Osteoblast (primary cell): ENCODE results near the gene ZNF287. TPM values are rescaled to one million over a fixed set of nuclear protein-coding genes. Genes with fewer than 3 reads are reported as not detected.

Experiments used
- DNase-seq: peaks from one replicate; pipeline ENCODE4 v3.0.0; 2011; ENCODE audit warnings: low spot score, mixed read lengths; ENCODE audit not compliant: insufficient read length; ENCODE audit errors: missing footprints
- H2AFZ ChIP-seq: 2 replicates; pipeline ENCODE4 v1.6.0; 2011; ENCODE audit warnings: mild to moderate bottlenecking, low read length
- H3K27ac ChIP-seq: 2 replicates; pipeline ENCODE4 v1.5.1; 2011; ENCODE audit warnings: mild to moderate bottlenecking, low read depth, low read length, moderate library complexity
- H3K27me3 ChIP-seq: 2 replicates; pipeline ENCODE4 v1.6.0; 2012; ENCODE audit warnings: mild to moderate bottlenecking, control low read depth, inconsistent platforms, low read length, moderate library complexity; ENCODE audit not compliant: insufficient read depth
- H3K36me3 ChIP-seq: 2 replicates; pipeline ENCODE4 v1.5.1; 2011; ENCODE audit warnings: mild to moderate bottlenecking, low read length, control low read depth, moderate library complexity; ENCODE audit not compliant: insufficient read depth
- H3K4me1 ChIP-seq: 2 replicates; pipeline ENCODE4 v1.5.1; 2011; ENCODE audit warnings: mild to moderate bottlenecking, low read length, control low read depth, moderate library complexity; ENCODE audit not compliant: insufficient read depth
- H3K4me2 ChIP-seq: 2 replicates; pipeline ENCODE4 v1.6.0; 2011; ENCODE audit warnings: mild to moderate bottlenecking, low read length; ENCODE audit not compliant: insufficient read depth
- H3K4me3 ChIP-seq: fragments of 200-600 bp; sonication (generic); 3 replicates; pipeline ENCODE4 v1.5.1; 2012; ENCODE audit warnings: mild to moderate bottlenecking, low read length, inconsistent platforms; ENCODE audit not compliant: insufficient read depth
- H3K79me2 ChIP-seq: 2 replicates; pipeline ENCODE4 v1.6.0; 2012; ENCODE audit warnings: mild to moderate bottlenecking, low read length, control low read depth, inconsistent platforms; ENCODE audit not compliant: insufficient read depth
- H3K9me3 ChIP-seq: 2 replicates; pipeline ENCODE4 v1.5.1; 2011; ENCODE audit warnings: low read depth, low read length, control low read depth
- H4K20me1 ChIP-seq: 2 replicates; pipeline ENCODE4 v1.6.0; 2012; ENCODE audit warnings: mild to moderate bottlenecking, low read length, control low read depth; ENCODE audit not compliant: insufficient read depth
- total RNA-seq: library from RNA; depleted of rRNA; stranded (reverse); fragments of >200 nt; gene quantifications from 2 replicates; pipeline ENCODE4 v1.2.3, GENCODE V29; 2012
- TF ChIP-seq, protein P1 (sequence below): IDR thresholded peaks from 2 replicates; pipeline ENCODE4 v1.5.1; 2011; ENCODE audit warnings: mild to moderate bottlenecking, low read depth, low read length, moderate library complexity; ENCODE audit errors: extremely low read depth

Gene ZNF287
- total RNA-seq, 1 donor: 10.9 TPM

- DNase-seq: no peak
- no peak overlapping the region for H3K4me2 ChIP-seq
- H3K9me3 ChIP-seq: no peaks in the 10 kb centered on the region
- H2AFZ ChIP-seq: no peak overlapping the region
- H3K36me3 ChIP-seq: no peaks in the 10 kb centered on the region
- H3K4me3 ChIP-seq: no peak overlapping the region
- H3K27ac ChIP-seq: no peak overlapping the region
- TF ChIP-seq, protein P1, sequence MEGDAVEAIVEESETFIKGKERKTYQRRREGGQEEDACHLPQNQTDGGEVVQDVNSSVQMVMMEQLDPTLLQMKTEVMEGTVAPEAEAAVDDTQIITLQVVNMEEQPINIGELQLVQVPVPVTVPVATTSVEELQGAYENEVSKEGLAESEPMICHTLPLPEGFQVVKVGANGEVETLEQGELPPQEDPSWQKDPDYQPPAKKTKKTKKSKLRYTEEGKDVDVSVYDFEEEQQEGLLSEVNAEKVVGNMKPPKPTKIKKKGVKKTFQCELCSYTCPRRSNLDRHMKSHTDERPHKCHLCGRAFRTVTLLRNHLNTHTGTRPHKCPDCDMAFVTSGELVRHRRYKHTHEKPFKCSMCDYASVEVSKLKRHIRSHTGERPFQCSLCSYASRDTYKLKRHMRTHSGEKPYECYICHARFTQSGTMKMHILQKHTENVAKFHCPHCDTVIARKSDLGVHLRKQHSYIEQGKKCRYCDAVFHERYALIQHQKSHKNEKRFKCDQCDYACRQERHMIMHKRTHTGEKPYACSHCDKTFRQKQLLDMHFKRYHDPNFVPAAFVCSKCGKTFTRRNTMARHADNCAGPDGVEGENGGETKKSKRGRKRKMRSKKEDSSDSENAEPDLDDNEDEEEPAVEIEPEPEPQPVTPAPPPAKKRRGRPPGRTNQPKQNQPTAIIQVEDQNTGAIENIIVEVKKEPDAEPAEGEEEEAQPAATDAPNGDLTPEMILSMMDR: no peak
- H3K79me2 ChIP-seq: no peaks in the 10 kb centered on the region
- peaks cover 4% of the 10 kb centered on the region for H3K27me3 ChIP-seq
- no peaks in the 10 kb centered on the region for H3K4me1 ChIP-seq
- H4K20me1 ChIP-seq: no peaks in the 10 kb centered on the region
Measured at GRCh38 chr17:16504984-16505383, 64.0 kb downstream of the ZNF287 start.

Other genes starting within 250 kb of the ZNF287 start
- 5.1 and 6.8 TPM in 2 replicates for gene CENPV, start 215.7 kb downstream of the ZNF287 start, total RNA-seq
- 1,190 and 1,199 TPM in 2 replicates for gene UBB, start 188.1 kb downstream of the ZNF287 start, total RNA-seq
- gene TRPV2, start 153.6 kb downstream of the ZNF287 start, total RNA-seq: 62.5 and 71.3 TPM in 2 replicates
- 0.88 and 1.4 TPM in 2 replicates for gene LRRC75A, start 77.0 kb downstream of the ZNF287 start, total RNA-seq
- 7.1 and 7.6 TPM in 2 replicates for gene ZNF624, start 84.6 kb upstream of the ZNF287 start, total RNA-seq
- 11.2 and 28.0 TPM in 2 replicates for gene CCDC144A, start 121.0 kb upstream of the ZNF287 start, total RNA-seq